Loucy (cell line): ENCODE results near the gene LTB.
"Not testable (repeated sequence)": the region's sequence is repeated elsewhere in the genome, so short reads cannot be mapped to it uniquely, and the experiment has no call there.

Source experiments
- EZH2phosphoT487 ChIP-seq: fragments of 200-600 bp; IDR thresholded peaks from 2 replicates; pipeline ENCODE4 v1.6.1; 2018; ENCODE audit warnings: antibody characterized with exemption, mild to moderate bottlenecking, moderate library complexity, borderline replicate concordance
- TF ChIP-seq, protein P1 (sequence below): fragments of 200-600 bp; sonication (generic); conservative IDR thresholded peaks from 2 replicates; pipeline ENCODE4 v1.5.1; 2014; ENCODE audit warnings: mild to moderate bottlenecking, antibody characterized with exemption, low read length

DNA sequence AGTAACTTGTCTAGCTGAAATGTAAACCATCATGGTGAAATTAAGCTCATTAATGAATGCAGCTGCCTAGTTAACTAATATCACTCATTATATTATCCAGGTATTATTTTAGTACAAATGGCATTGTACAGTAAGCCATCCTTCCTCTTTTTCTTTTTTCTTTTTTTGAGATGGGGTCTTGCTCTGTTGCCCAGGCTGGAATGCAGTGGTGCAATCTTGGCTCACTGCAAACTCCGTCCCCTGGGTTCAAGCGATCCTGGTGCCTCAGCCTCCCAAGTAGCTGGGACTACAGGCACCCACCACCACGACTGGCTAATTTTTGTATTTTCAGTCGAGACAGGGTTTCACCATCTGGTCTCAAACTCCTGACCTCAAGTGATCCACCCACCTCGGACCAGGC, 8.5 kb upstream of the LTB start:
- TF ChIP-seq, protein P1, sequence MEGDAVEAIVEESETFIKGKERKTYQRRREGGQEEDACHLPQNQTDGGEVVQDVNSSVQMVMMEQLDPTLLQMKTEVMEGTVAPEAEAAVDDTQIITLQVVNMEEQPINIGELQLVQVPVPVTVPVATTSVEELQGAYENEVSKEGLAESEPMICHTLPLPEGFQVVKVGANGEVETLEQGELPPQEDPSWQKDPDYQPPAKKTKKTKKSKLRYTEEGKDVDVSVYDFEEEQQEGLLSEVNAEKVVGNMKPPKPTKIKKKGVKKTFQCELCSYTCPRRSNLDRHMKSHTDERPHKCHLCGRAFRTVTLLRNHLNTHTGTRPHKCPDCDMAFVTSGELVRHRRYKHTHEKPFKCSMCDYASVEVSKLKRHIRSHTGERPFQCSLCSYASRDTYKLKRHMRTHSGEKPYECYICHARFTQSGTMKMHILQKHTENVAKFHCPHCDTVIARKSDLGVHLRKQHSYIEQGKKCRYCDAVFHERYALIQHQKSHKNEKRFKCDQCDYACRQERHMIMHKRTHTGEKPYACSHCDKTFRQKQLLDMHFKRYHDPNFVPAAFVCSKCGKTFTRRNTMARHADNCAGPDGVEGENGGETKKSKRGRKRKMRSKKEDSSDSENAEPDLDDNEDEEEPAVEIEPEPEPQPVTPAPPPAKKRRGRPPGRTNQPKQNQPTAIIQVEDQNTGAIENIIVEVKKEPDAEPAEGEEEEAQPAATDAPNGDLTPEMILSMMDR, result not testable (repeated sequence)
- not testable (repeated sequence) for TF ChIP-seq EZH2phosphoT487
